Suprapubic skin (tissue), 4 donors: ENCODE measurements around the gene FOXRED2. TPM values are rescaled to one million over a fixed set of nuclear protein-coding genes. Genes with fewer than 3 reads are reported as not detected.
"Not testable (repeated sequence)": the region's sequence is repeated elsewhere in the genome, so short reads cannot be mapped to it uniquely, and the experiment has no call there.

Experiments used
- DNase-seq, 2 donors: peaks; one replicate each; pipeline ENCODE4 v3.0.0-alpha.2; 2019; ENCODE audit warnings: low spot score in 2 of 2
- H3K27ac ChIP-seq: fragments of 200-600 bp; sonication (generic); one replicate; pipeline ENCODE4 v1.5.1; 2019
- H3K27me3 ChIP-seq: fragments of 200-600 bp; sonication (generic); one replicate; pipeline ENCODE4 v1.5.1; 2019
- H3K36me3 ChIP-seq: fragments of 200-600 bp; sonication (generic); one replicate; pipeline ENCODE4 v1.5.1; 2019
- H3K4me1 ChIP-seq: fragments of 200-600 bp; sonication (generic); one replicate; pipeline ENCODE4 v1.5.1; 2019
- H3K4me3 ChIP-seq: fragments of 200-600 bp; sonication (generic); one replicate; pipeline ENCODE4 v1.5.1; 2019; ENCODE audit warnings: mild to moderate bottlenecking
- H3K9me3 ChIP-seq: fragments of 200-600 bp; sonication (generic); one replicate; pipeline ENCODE4 v1.5.1; 2019
- EP300 ChIP-seq: sonication (generic); formaldehyde crosslinking; IDR thresholded peaks from one replicate; pipeline ENCODE4 v1.6.1; 2017; ENCODE audit warnings: antibody characterized with exemption
- POLR2A ChIP-seq, 2 donors: fragments of 450-650 bp; IDR thresholded peaks; one replicate each; pipeline ENCODE4 v1.6.1; 2017; ENCODE audit warnings: antibody characterized with exemption in 2 of 2, mild to moderate bottlenecking in 2 of 2, moderate library complexity in 2 of 2
- POLR2AphosphoS5 ChIP-seq, 3 donors: sonication (generic); formaldehyde crosslinking; IDR thresholded peaks; one replicate each; pipeline ENCODE4 v1.6.1; 2017; ENCODE audit warnings: antibody characterized with exemption in 3 of 3
- WGBS: methylation state at CpG from one replicate; pipeline ENCODE4 v1.1.5; 2018; 5-methylcytosine and 5-hydroxymethylcytosine counted together
- total RNA-seq, 4 donors: library from RNA; depleted of rRNA; stranded (reverse); fragments of >200 nt; gene quantifications; one replicate each; pipeline ENCODE4 v1.1.0, GENCODE V29; 2016
- TF ChIP-seq, protein P1 (sequence below), 2 donors: fragments of 200-600 bp in 1 of 2; fragments of 450-650 bp in 1 of 2; sonication (generic) in 1 of 2; IDR thresholded peaks; one replicate each; pipeline ENCODE4 v1.5.1; 2016 to 2019; ENCODE audit warnings: antibody characterized with exemption in 2 of 2, mild to moderate bottlenecking in 1 of 2, moderate library complexity in 1 of 2

The FOXRED2 gene
- total RNA-seq, 4 donors from 2014 or later, result 11.4 to 20.9 (median 14.0) TPM

DNA sequence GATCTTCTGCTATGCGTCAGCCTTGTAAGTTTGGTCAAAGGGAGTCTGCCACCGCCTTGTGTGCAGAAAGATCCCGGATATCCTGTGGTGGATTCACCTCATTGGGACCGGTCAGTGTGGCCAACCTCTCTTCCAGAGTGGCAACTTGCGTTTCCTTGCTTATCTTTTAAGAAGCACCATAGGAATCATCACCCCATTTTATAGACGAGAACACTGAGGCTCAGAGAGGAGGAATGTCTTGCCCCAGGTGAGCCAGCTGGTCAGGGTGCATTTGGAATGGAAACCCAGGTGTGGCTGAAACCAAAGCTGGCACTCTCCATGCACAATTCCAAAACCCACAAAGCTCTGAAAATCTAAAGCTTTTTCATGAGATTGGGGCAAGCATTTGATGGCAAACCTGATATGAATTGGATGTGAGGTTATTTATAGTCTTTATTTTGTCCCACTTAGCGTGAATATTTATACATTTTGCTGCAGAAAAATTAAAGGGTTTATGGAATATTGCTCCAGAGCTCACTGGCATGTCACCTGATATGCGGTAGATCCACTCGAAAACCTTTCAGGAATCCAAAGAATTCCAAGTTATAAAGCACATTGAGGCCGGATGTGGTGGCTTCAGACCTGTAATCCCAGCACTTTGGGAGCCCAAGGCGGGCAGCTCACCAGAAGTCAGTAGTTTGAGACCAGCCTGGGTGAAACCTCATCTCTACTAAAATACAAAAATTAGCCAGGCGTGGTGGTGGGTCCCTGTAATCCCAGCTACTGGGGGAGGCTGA lies 34.2 kb upstream of the FOXRED2 start:
- no peak for DNase-seq
- no peak overlapping the region for H3K27ac ChIP-seq
- H3K4me1 ChIP-seq, result peaks cover 3% of the 10 kb centered on the region
- TF ChIP-seq, protein P1, sequence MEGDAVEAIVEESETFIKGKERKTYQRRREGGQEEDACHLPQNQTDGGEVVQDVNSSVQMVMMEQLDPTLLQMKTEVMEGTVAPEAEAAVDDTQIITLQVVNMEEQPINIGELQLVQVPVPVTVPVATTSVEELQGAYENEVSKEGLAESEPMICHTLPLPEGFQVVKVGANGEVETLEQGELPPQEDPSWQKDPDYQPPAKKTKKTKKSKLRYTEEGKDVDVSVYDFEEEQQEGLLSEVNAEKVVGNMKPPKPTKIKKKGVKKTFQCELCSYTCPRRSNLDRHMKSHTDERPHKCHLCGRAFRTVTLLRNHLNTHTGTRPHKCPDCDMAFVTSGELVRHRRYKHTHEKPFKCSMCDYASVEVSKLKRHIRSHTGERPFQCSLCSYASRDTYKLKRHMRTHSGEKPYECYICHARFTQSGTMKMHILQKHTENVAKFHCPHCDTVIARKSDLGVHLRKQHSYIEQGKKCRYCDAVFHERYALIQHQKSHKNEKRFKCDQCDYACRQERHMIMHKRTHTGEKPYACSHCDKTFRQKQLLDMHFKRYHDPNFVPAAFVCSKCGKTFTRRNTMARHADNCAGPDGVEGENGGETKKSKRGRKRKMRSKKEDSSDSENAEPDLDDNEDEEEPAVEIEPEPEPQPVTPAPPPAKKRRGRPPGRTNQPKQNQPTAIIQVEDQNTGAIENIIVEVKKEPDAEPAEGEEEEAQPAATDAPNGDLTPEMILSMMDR (IDR thresholded peaks at IDR 0.05), result no peak
- TF ChIP-seq EP300, result no peak
- TF ChIP-seq POLR2AphosphoS5 (IDR thresholded peaks at IDR 0.05), result no peak
- TF ChIP-seq POLR2A (IDR thresholded peaks at IDR 0.05), result no peak
- WGBS, result 80% methylated on average over 12 of the region's 12 CpGs
- H3K36me3 ChIP-seq, result no peaks in the 10 kb centered on the region
- H3K4me3 ChIP-seq, result no peak overlapping the region
- peaks cover 6% of the 10 kb centered on the region for H3K27me3 ChIP-seq
- no peaks in the 10 kb centered on the region for H3K9me3 ChIP-seq

DNA sequence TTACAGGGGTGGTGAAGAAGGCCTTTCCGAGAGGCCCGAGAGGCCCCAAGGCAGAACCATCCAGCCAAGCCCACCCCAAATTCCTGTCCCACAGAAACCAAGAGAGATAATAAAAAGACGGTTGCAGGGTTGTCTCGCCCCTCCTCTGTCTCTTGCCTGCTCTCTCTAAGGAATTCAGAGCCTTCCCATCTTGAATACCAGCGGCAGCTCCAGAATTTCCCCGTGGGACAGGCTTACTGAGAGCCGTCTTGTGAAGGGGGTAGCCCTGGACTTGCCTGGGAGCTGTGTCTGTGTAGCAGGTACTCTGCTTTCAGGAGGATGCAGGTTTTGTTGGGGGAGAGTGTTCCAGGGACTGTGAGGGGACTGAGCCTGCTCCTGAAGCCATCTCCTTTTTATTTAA lies 31.7 kb upstream of the FOXRED2 start:
- H3K27me3 ChIP-seq, result peaks cover 5% of the 10 kb centered on the region
- WGBS, result 52% methylated on average over 7 of the region's 7 CpGs
- no peak overlapping the region for H3K4me3 ChIP-seq
- H3K36me3 ChIP-seq, result no peaks in the 10 kb centered on the region
- no peaks in the 10 kb centered on the region for H3K9me3 ChIP-seq
- TF ChIP-seq POLR2AphosphoS5 (IDR thresholded peaks at IDR 0.05) (no peak), POLR2A (IDR thresholded peaks at IDR 0.05) (no peak)
- TF ChIP-seq, protein P1 (IDR thresholded peaks at IDR 0.05), result no peak
- no peaks in the 10 kb centered on the region for H3K4me1 ChIP-seq
- no peak for DNase-seq
- no peak overlapping the region for H3K27ac ChIP-seq

DNA sequence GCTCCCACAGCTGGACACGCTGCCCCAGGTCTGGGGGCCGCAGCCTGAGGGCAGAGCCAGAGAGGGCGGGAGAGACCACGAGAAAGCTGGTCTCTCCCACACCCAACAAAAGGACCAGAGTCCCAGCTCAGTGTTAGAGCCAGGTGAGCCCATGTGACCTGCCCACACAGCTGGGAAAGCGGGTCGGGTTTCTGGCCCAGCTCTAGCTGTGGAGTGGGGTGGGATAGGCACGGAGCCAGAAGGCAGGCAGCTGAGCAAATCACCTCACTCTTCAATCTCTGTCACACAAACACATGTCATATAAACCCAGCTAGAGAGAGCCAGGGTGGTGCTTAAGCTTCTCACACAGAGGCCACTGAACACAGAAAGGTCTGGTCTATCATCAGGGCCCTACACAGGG lies 29.9 kb upstream of the FOXRED2 start:
- TF ChIP-seq EP300 (no peak), POLR2AphosphoS5 (IDR thresholded peaks at IDR 0.05) (no peak)
- Histone ChIP-seq H3K36me3 (no peaks in the 10 kb centered on the region), H3K4me1 (no peaks in the 10 kb centered on the region), H3K27me3 (peaks cover 5% of the 10 kb centered on the region), H3K27ac (no peak overlapping the region), H3K9me3 (no peaks in the 10 kb centered on the region), H3K4me3 (no peak overlapping the region)
- DNase-seq, result no peak
- WGBS, result 80% methylated on average over 1 of the region's 7 CpGs

DNA sequence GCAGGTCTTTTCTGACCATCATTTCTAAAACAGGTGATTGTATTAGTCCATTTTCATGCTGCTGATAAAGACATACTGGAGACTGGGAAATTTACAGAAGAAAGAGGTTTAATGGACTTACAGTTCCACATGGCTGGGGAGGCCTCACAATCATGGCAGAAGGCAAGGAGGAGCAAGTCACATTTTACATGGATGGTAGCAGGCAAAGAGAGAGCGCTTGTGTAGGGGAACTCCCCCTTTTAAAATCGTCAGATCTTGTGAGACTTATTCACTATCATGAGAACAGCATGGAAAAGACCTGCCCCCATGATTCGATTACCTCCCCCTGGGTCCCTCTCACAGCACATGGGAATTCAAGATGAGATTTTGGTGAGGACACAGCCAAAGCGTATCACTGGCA lies 26.5 kb upstream of the FOXRED2 start:
- not testable (repeated sequence) for H3K4me3 ChIP-seq, DNase-seq, H3K27me3 ChIP-seq, H3K9me3 ChIP-seq, H3K27ac ChIP-seq, H3K4me1 ChIP-seq, H3K36me3 ChIP-seq
- WGBS, result 95% methylated on average over 4 of the region's 4 CpGs

DNA sequence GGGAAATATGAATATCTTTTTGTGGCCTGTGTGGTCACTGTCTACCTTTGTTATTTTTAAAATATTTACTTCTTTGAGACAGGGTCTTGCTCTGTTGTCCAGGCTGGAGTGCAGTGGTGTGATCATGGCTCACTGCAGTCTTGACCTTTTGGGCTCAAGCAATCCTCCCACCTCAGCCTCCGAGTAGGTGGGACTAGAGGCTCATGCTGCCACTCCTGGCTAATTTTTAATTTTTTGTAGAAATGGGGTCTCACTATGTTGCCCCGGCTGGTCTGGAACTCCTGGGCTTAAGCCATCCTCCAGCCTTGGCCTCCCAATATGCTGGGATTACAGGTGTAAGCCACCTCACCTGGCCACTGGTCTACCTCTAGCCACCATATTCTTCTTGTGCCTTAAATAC lies 25.6 kb upstream of the FOXRED2 start:
- peaks cover 5% of the 10 kb centered on the region for H3K27me3 ChIP-seq
- no peak for DNase-seq
- peaks cover 16% of the 10 kb centered on the region for H3K4me1 ChIP-seq
- TF ChIP-seq, protein P1 (IDR thresholded peaks at IDR 0.05), result no peak
- no peak for TF ChIP-seq EP300
- no peak for TF ChIP-seq POLR2A (IDR thresholded peaks at IDR 0.05)
- no peak for TF ChIP-seq POLR2AphosphoS5 (IDR thresholded peaks at IDR 0.05)
- 92% methylated on average over 2 of the region's 2 CpGs for WGBS
- no peaks in the 10 kb centered on the region for H3K36me3 ChIP-seq
- H3K4me3 ChIP-seq, result no peak overlapping the region
- H3K27ac ChIP-seq, result no peak overlapping the region
- no peaks in the 10 kb centered on the region for H3K9me3 ChIP-seq

DNA sequence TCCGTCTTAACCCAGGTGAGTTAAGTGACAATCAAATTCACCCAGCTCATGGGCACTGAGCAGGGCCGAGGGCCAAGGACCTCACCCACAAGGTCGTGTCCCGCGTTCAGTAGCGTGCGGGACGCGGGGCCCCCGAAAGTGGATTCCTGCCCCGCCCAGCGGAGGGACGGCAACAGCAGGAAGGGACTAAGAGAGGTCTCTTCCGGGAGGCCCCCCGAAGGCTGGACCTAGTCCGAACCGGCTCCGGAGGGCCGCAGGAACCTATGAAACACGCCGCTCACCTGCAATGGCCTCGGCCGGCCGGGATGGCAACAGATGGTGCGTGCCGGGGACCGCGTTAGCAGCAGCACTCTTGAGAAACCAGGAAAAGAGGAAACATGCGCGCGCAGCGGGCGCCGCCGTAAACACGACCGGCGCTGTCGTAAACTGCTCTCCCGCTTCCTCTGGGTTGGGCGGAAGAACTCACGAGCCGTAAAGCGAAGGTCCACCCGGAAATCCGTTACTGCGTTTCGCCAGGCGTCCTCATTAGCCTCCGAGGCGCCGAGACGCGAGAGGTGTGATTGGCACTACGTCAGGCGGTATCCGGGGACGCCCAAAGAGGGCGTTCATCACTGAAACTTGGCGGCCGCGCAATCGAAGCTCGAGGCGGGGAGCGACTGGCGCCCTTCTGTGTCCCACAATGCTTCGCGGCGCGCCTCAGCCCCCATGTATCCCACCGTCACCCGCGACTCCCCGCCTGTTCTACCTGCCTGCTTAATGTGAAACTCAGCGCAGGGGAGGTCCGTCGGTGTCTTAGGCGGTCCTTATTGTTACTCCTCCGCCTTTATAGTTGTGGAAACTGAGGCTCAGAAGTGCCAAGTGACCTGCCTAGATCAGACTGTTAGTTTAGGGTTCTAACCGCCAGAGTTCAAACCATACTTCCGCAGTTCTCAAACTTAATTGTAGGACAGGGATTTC lies 22.2 kb upstream of the FOXRED2 start, which contains the start of gene EIF3D:
EIF3D (minus strand) TSS at position 372 of the 957 bp plus-strand sequence. CDS start 3,045 bp downstream, outside the sequence.
- Histone ChIP-seq H3K9me3 (no peaks in the 10 kb centered on the region), H3K4me1 (peaks cover 22% of the 10 kb centered on the region), H3K27ac (peak within 1 kb of the TSS; percentile 93), H3K27me3 (no peaks in the 10 kb centered on the region), H3K36me3 (peaks cover 19% of the 10 kb centered on the region), H3K4me3 (peak within 1 kb of the TSS; percentile 66)
- TF ChIP-seq EP300 (no peak), POLR2A (IDR thresholded peaks at IDR 0.05) (peak in 1 of 2 donors; percentile 58), POLR2AphosphoS5 (IDR thresholded peaks at IDR 0.05) (peak; percentile 25 to 97 (median 42))
- TF ChIP-seq, protein P1 (IDR thresholded peaks at IDR 0.05), result no peak
- WGBS, result under 1% methylated on average over 65 of the region's 82 CpGs
- peak; percentile 99 for DNase-seq
